T follicular helper cell (primary cell): ENCODE data around the gene HEPACAM.
"Not testable (repeated sequence)": the region's sequence is repeated elsewhere in the genome, so short reads cannot be mapped to it uniquely, and the experiment has no call there.

Experiments
- DNase-seq: peaks from one replicate; pipeline ENCODE4 v3.0.0-alpha.2; 2020; ENCODE audit warnings: low read depth
- total RNA-seq, 2 experiments: gene quantifications; one replicate each; lab custom pipeline; 2026; lab: John Stamatoyannopoulos, UW

Gene HEPACAM
- 0 reads per million in 2 experiments for total RNA-seq

GRCh38 chr11:124935548-124936514 is at the start of gene HEPACAM:
Gene HEPACAM (minus strand): TSS chr11:124936047. CDS start chr11:124936006, 41 bp downstream.
- DNase-seq, result no peak

- DNase-seq, result no peak
These were observed 48.6 kb upstream of the HEPACAM start for GRCh38 chr11:124984512-124984854.

- no peak for DNase-seq
These were observed 48.0 kb upstream of the HEPACAM start for GRCh38 chr11:124983674-124984511.

- no peak for DNase-seq
These were observed 46.2 kb upstream of the HEPACAM start for GRCh38 chr11:124982043-124982442.

GRCh38 chr11:124978316-124978715 is 42.5 kb upstream of the HEPACAM start:
- no peak for DNase-seq

GRCh38 chr11:124977006-124977405 is 41.2 kb upstream of the HEPACAM start:
- no peak for DNase-seq

DNA sequence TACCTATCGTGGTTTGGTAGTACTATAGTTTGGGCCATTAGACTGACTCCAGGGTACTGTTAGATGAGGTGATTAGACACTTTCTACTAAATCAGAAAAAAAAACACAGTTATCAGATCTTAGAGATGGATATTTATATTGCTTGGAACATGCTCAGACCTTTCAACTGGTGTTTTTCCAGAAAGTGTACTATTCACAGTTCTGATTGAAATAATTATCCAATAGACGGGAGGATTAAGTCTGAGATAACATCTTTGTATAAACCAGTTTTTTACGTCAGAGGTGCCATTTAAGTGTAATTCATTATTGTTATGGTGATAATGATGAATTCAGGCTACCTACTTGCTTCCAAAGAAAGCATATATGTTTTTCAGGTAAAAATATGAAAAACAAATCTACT is 40.7 kb upstream of the HEPACAM start:
- DNase-seq, result no peak

DNA sequence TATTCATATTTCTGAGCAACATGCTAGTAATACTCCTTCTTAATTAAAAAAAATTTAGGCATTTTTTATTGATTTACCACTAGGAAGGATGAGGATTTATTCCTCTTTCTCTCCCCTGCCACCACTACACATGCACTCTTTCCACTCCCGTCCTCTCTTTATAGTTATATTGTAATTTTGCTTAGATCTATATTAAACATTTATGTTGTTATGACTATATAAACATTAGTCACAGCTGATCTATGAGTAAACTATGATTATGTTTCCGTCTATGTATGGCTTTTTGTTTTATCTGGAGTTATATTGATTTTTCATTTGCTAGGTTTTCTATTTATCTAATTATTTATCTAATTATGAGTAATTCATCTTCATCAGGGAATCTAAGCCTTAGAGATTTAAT is 36.0 kb upstream of the HEPACAM start:
- DNase-seq, result no peak

DNA sequence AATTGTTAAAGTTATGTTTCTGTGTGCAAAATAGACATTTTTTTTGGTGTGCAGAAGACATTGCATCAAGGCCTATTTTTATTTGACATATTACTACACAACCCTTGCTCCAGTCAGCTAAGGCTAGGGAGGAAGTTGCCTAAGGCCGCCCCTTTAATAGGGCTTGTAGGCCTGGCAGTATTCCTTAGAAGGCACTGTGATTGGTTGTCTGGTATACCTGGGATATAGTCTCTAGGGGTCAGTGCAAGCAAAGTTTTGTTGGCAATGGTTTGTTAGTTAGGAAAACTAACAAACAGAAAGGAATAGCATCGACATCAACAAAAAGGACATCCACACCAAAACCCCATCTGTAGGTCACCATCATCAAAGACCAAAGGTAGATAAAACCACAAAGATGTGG is 35.1 kb upstream of the HEPACAM start:
- DNase-seq, result no peak

DNA sequence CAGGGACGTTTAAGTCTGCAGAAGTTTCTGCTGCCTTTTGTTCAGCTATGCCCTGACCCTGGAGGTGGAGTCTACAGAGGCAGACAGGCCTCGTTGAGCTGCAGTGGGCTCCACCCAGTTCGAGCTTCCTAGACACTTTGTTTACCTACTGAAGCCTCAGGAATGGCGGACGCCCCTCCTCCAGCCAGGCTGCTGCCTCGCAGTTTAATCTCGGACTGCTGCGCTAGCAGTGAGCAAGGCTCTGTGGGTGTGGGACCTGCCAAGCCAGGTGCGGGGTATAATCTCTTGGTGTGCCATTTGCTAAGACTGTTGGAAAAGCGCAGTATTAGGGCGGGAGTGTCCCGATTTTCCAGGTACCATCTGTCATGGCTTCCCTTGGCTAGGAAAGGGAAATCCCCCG is 32.4 kb upstream of the HEPACAM start:
- not testable (repeated sequence) for DNase-seq

GRCh38 chr11:124961972-124962609 is 26.2 kb upstream of the HEPACAM start:
- DNase-seq, result no peak

DNA sequence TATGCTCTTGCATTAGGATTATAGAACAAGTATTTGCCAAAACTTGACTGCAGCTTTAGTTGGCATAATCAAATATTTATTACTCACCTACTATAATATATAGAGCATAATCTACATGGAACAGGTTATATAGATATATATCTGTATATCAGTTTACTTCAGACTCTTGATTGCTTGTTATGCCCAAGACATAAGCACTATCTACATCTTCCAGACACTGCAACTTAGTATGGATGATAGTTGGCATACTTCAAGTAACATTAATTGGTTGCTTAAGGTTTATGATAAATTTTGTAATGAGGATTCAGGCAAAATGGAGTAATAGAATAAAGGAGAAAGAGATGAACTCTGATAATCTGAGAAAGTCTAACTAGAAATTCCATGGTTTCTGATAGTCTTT is 19.2 kb upstream of the HEPACAM start:
- no peak for DNase-seq

- DNase-seq, result no peak
These were observed 18.7 kb upstream of the HEPACAM start for GRCh38 chr11:124954590-124954955.

GRCh38 chr11:124953753-124954589 is 18.1 kb upstream of the HEPACAM start, which contains the start of gene CCDC15:
Gene CCDC15 (plus strand): TSS chr11:124954202. CDS start chr11:124954733, 531 bp downstream.
- peak; percentile 91 for DNase-seq

DNA sequence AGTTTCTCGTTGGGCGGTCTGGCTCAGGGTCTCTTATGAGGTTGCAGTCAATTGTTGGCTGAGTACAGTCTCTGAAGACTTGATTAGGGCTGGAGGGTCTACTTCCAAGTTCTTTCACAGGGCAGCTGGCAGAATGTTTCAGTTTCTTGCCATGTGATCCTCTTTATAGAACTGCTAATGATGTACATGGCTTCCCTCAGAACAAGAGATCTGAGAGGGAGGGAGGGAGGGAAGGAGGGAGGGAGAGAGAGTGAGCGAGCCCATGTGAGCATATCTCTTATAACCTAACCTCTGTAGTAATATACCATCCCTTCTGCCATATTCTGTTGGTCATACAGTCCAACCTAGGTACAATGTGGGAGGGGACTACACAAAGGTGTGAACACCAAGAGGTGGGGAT is 15.5 kb upstream of the HEPACAM start:
- no peak for DNase-seq

GRCh38 chr11:124950601-124951330 is 14.9 kb upstream of the HEPACAM start:
- DNase-seq, result no peak

GRCh38 chr11:124946735-124947141 is 10.9 kb upstream of the HEPACAM start:
- no peak for DNase-seq

GRCh38 chr11:124945826-124946225 is 10.0 kb upstream of the HEPACAM start:
- no peak for DNase-seq

DNA sequence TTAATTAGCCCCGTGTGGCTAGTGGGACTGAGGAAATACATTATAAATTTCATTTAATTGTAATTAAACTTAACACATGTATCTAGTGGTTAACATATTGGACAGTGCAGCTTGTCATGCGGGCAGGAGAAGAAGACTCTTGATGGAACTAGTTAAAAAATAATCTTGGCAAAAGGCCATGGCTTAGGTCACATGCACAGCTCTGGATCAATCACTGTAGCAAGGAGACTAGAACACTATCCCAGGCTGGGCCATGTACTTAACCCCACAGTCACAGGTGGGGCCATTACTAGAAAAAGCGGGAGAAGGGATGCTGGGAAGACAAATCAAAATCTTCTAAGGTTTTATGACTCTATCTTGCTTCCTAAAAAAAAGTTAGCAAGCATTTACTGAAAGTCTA is 8.7 kb upstream of the HEPACAM start:
- no peak for DNase-seq

DNA sequence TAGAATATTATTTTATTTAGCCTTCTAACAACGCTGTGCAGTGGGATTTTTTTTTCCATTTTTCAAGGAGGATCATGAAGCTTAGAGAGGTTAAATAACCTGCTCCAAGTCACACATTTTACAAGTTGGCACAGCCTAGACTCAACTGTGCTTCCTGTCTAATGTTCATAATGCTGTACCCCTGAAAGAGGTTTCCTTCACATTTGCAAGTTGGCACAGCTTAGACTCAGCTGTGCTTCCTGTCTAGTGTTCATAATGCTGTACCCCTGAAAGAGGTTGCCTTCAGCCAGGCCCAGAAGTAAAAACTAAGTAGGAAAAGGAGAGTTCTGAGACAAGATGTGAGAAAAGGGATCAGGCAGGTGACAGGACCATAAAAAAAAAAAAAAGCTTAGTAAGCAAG is 7.9 kb upstream of the HEPACAM start:
- no peak for DNase-seq

- DNase-seq, result no peak
These were observed 7.4 kb upstream of the HEPACAM start for GRCh38 chr11:124943254-124943616.
